ENCODE results near the gene NSUN5.
A peak's percentile ranks its signal among the peaks of the same experiment; 100 is the strongest.
"Not testable (repeated sequence)": the region's sequence is repeated elsewhere in the genome, so short reads cannot be mapped to it uniquely, and the experiment has no call there.

Gene NSUN5

GRCh38 chr7:73325424-73325823 lies 16.8 kb upstream of the NSUN5 start:
- DNase-seq = not testable (repeated sequence)

- peak; percentile 43 for DNase-seq
Observed at GRCh38 chr7:73324081-73324845, 15.6 kb upstream of the NSUN5 start.

DNA sequence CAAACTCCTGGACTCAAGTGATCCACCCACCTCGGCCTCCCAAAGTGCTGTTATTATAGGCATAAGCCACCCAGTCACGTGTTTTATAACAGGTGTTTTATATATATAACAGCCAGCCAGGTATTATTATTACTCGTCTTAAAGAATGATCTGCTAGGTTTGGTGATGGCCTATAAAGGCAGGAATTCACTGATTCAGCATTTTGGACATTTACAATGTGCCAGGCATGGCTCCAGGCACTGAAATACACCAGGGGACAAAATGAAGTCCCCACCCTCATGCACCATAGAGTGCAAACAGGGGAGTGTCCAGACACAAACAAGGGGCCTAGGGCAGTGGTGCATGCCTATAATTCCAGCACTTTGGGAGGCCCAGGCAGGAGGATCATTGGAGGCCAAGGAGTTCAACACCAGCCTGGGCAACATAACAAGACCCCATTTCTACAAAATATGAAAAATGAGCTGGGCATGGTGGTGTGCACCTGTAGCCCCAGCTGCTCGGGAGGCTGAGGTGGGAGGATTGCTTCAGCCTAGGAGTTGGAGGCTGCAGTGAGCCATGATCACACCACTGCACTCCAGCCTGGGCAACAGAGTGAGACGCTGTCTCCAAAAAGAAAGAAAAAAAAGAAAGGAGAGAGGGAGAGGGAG lies 14.9 kb upstream of the NSUN5 start:
- not testable (repeated sequence) for DNase-seq

- DNase-seq = not testable (repeated sequence)
Observed at GRCh38 chr7:73320009-73320408, 11.4 kb upstream of the NSUN5 start.

GRCh38 chr7:73319541-73319940 lies 10.9 kb upstream of the NSUN5 start:
- DNase-seq = not testable (repeated sequence)

GRCh38 chr7:73318656-73319204 lies 10.1 kb upstream of the NSUN5 start:
- DNase-seq = not testable (repeated sequence)

- DNase-seq = no peak
Observed at GRCh38 chr7:73316521-73316920, 7.9 kb upstream of the NSUN5 start.

DNA sequence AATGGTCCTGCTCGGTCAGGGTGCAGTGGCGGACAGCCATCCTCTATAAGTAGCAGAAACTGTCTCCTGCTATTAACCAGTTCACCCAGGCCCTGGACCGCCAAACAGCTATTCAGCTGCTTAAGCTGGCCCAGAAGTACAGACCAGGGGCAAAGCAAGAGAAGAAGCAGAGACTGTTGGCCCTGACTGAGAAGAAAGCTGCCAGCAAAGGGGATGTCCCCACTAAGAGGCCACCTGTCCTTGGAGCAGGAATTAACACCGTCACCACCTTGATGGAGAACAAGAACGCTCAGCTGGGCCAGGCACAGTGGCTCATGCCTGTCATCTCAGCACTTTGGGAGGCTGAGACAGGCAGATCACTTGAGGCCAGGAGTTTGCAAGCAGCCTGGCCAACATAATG lies 5.6 kb upstream of the NSUN5 start:
- DNase-seq = no peak

DNA sequence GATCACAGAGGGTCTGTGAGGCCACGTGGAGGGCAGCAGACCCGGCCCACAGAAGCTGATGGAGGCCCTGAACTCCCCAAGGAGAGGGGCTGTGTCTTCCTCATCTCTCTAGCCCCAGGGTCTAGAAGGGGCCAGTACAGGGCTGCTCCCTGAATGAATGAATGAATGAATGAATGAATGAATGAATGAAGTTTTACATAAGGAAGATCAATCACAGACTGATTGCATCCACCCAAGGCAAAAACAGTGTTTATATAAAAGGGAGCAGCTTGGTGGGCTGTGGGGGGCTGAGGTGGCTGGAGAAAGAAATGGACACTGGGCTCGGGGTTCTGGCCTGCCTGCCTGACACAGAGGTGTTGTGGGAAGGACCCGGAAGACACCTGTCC lies 4.9 kb upstream of the NSUN5 start:
- no peak for DNase-seq

GRCh38 chr7:73312831-73313520 lies 4.3 kb upstream of the NSUN5 start:
- DNase-seq = no peak

GRCh38 chr7:73311421-73311820 lies 2.8 kb upstream of the NSUN5 start:
- not testable (repeated sequence) for DNase-seq

DNA sequence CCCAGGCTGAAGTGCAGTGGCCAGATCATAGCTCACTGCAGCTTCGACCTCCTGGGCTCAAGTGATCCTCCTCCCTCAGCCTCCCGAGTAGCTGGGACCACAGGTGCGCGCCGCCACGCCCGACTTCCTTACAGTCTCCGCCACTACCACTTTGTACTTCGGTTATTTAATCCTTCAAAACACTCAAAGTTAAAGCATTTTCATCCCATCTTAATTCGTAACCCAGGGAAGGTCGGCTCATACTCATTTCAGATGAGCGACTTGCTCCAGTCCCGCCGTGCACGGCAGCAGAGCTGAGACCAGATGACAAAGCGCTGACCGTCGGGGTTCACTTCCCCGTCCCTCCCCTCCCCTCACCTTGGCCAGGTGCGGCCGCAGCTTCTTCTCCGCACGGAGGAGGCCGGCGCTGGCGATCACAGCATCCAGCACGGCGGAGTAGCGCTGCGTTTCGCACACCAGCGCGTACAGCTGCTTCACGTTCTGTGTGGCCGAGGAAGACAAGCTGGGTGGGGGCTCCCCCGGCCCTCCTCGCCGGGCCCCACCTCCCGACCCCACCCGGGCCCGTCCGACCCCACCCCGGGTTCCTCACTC lies 457 bp downstream of the NSUN5 start:
- DNase-seq = no peak

DNA sequence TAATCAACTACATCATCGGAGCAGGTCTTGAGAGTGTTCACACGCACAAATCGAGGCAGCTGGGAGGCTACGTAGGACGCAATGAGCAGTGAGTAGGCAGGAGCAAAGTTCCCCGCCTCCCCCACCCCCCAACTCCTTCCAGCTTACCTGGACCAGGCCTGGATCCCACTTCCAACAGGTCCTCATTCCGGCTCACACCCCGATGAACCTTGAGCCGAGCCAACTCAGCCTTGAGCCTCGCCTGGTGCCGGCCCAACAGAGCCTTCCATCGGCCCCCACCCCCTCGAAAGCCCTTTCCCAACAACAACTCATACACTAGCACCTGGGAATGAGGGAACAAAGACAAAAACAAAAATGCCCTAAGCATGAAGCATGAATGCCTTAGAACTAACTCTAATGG lies 1.2 kb downstream of the NSUN5 start:
- DNase-seq = no peak

GRCh38 chr7:73304612-73305387 lies 3.8 kb downstream of the NSUN5 start:
- not testable (repeated sequence) for DNase-seq

- DNase-seq = no peak
Observed at GRCh38 chr7:73304071-73304470, 4.6 kb downstream of the NSUN5 start.

DNA sequence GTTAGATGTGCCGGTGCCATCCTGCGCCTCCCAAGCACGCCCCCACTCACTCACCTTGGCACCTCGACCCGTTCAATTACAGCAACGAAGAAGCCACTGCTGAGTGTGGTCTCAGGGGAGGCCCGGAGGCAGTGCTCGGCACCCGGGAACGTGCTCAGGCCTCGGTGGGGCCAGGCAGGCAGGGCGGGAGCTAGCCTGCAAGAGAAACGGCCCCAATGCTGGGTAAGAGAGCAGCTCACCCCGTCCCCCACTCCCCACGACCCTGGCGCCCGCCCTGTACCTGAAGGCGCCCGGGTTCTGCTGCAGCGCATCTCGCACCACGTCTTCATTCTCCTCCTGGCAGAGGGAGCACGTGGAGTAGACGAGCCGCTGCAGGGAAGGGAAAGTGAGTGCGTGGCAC lies 5.1 kb downstream of the NSUN5 start:
- no peak for DNase-seq

DNA sequence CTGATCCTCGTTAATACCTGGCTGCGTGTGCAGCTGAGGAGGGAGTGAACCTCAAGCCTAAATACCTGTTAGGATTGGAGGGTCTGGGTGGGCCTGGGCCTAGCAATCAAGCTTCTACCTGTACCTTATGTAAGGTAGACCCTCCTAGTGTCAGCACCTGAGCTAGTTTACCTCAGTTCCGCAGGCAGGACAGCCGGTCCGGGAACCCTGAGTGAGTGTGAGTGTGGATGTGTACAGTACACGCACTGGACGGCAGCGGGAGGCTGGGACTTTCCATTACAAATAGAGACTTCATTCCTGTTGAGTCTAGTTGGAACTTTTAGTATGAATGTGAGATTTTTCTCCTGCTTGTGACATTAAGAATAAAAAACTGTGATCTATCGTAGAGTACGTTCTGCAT lies 5.8 kb downstream of the NSUN5 start:
- DNase-seq = not testable (repeated sequence)

GRCh38 chr7:73301108-73301507 lies 7.5 kb downstream of the NSUN5 start:
- DNase-seq = not testable (repeated sequence)

DNA sequence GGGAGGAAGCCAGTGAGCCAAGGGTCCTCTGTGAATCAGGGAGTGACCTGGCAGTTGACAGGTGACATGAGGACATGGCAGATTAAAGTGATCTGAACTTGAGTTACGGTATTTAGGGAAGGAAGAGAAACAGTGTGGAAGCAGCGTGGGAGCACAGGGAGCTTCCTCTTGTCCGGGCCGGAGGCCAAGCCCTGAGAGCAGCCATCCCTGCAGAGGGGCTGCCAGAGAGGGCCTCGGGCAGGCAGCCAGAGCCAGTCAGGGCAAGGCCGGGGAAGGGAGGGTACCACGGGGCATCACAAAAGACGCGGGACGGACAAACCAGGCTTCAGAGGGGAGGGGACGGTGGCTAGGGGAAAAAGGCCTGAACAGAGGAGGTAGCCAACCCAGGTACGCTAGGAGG lies 8.8 kb downstream of the NSUN5 start:
- not testable (repeated sequence) for DNase-seq

GRCh38 chr7:73297706-73298105 lies 10.9 kb downstream of the NSUN5 start:
- DNase-seq = not testable (repeated sequence)

GRCh38 chr7:73297235-73297634 lies 11.4 kb downstream of the NSUN5 start:
- DNase-seq = not testable (repeated sequence)

DNA sequence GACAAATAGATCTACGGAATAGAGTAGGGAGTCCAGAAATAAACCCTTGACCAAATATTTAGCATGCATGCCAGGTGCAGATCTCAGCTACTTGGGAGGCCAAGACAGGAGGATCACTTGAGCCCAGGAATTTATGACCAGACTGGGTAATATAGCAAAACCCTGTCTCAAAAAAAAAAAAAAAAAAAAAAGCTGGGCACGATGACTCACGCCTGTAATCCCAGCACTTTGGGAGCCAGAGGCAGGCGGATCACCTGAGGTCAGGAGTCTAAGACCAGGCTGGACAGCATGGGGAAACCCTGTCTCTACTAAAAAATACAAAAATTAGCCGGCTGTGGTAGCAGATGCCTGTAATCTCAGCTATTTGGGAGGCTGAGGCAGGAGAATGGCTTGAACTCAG lies 31.4 kb downstream of the NSUN5 start:
- DNase-seq = not testable (repeated sequence)
